H7 (cell line): ENCODE results near the gene THSD4. TPM values are rescaled to one million over a fixed set of nuclear protein-coding genes. Genes with fewer than 3 reads are reported as not detected.
"Not testable (repeated sequence)": the region's sequence is repeated elsewhere in the genome, so short reads cannot be mapped to it uniquely, and the experiment has no call there.

ENCODE experiments used
- DNase-seq: peaks from one replicate; pipeline ENCODE4 v3.0.0; 2012
- H3K27me3 ChIP-seq: 2 replicates; pipeline ENCODE4 v1.6.0; 2011; ENCODE audit warnings: mild to moderate bottlenecking, low read length; ENCODE audit not compliant: control insufficient read depth, insufficient read depth
- H3K36me3 ChIP-seq: replicated peaks from 2 replicates; pipeline ENCODE4 v1.5.1; 2011; ENCODE audit warnings: low read length; ENCODE audit not compliant: control insufficient read depth, insufficient read depth
- H3K4me3 ChIP-seq: 2 replicates; pipeline ENCODE4 v1.5.1; 2011; ENCODE audit warnings: low read depth, mild to moderate bottlenecking, control low read depth, low read length, moderate library complexity; ENCODE audit not compliant: insufficient read depth
- total RNA-seq: library from RNA; depleted of rRNA; stranded (reverse); fragments of >200 nt; shearing (Covaris generic); gene quantifications from 2 replicates; pipeline ENCODE4 v1.2.3, GENCODE V29; 2014

THSD4 gene
- total RNA-seq, 1 experiment from 2014 or later: 3.9 TPM

DNA sequence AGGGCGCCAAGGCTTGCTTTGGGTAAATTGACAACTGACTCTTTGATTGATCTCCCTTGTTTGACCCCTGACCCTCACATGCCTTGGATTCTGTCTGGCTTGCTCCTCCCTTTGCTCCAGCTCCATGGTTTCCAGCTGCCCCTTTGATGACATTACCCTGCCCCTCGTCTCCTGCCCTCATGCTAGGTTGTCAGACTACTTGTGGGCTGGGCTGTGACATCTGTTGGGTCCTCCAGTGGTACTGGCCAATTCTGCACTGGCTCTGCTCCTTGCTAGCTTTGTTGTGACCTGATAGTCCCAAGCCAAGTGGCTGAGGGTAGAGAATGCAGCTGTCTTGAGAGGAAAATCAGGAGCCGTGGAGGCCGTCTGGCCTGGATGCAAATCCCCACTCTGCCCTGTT lies 6.2 kb downstream of the THSD4 start:
- Histone ChIP-seq H3K4me3 (no peak overlapping the region), H3K27me3 (peaks cover 13% of the 10 kb centered on the region), H3K36me3 (no peaks in the 10 kb centered on the region)
- DNase-seq: peak; percentile 28

GRCh38 chr15:71124937-71125790 lies 9.9 kb downstream of the THSD4 start:
- H3K36me3 ChIP-seq: no peaks in the 10 kb centered on the region
- DNase-seq: peak; percentile 40
- H3K27me3 ChIP-seq: no peaks in the 10 kb centered on the region
- H3K4me3 ChIP-seq: no peak overlapping the region

DNA sequence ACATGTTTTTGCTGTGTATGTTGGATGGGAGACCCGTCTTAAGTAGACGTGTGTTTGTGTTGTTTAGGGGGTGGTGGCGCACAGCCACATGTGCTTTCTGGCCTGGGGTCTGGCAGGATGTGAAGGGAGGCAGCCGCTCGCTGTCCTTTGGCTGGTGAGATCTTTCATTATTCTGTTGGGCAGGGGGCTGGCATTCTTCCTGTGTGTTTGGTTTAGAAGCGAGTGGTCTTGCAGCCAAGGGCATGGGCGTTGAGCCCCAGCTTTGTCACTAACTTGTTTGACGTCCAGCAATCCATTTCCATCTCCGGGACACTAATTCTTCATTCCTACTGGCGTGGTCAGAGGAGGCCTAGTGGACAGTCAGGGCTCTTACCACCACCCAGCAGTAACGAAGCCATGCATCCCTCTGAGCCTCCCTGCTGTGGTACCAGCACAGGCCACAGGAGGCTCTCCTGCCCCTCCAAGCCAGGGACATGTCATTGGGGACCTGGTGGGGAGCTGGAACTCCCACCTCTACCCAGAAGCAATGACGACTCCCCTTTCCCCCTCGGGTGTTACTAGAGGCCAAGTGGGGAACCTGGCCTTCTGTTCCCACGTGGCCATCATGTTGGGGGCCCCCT lies 10.7 kb downstream of the THSD4 start:
- DNase-seq: peak; percentile 79
- Histone ChIP-seq H3K36me3 (no peaks in the 10 kb centered on the region), H3K4me3 (no peak overlapping the region)

GRCh38 chr15:71127083-71127482 lies 11.8 kb downstream of the THSD4 start:
- H3K36me3 ChIP-seq: no peaks in the 10 kb centered on the region
- DNase-seq: no peak
- no peaks in the 10 kb centered on the region for H3K27me3 ChIP-seq
- H3K4me3 ChIP-seq: no peak overlapping the region

More for the DNA sequence above, 10.7 kb downstream of the THSD4 start:
- no peaks in the 10 kb centered on the region for H3K27me3 ChIP-seq

DNA sequence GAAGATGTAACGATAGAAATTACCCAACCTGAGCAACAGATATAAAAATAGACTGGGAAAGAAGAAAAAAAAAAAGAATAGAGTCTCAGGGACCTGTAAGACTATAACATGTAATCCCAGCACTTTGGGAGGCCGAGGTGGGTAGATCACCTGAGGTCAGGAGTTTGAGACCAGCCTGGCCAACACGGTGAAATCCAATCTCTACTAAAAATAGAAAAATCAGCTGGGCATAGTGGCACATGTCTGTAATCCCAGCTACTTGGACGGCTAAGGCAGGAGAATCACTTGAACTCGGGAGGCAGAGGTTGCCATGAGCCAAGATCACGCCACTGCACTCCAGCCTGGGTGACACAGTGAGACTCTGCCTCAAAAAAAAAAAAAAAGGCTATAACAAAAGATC lies 12.9 kb downstream of the THSD4 start:
- not testable (repeated sequence) for H3K4me3 ChIP-seq, H3K36me3 ChIP-seq, H3K27me3 ChIP-seq, DNase-seq

DNA sequence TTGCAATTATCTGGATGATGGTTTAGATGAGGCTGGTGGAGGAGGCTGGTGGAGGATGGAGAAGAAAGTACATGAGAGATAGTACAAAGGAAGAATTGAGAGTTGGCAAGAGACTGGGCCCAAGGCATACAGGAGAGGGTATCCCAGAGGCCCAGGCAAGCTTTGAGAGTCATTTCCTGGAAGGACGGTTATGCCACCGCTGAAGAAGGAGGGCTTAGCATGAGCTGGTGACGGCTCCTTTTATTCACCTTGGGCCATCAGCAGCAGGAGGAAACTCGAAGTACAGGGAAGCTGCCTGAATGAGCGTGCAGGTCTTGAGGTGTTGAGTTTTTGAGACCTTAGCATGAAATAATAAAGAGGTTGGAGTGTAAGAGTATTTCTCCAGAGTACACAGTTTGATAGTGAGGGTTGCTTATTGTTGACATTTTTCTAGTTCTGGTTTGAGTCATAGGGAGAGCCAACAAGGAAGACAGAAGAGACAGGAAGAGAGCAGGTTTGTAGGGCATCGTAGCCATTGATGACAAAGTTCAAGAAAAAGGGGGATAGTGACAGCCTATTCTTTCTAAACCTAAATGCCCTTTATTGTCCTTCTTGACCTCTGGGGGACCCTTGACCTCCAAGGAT lies 13.8 kb downstream of the THSD4 start:
- DNase-seq: no peak
- no peaks in the 10 kb centered on the region for H3K27me3 ChIP-seq
- no peaks in the 10 kb centered on the region for H3K36me3 ChIP-seq
- H3K4me3 ChIP-seq: no peak overlapping the region

- Histone ChIP-seq H3K36me3 (no peaks in the 10 kb centered on the region), H3K4me3 (no peak overlapping the region), H3K27me3 (no peaks in the 10 kb centered on the region)
- DNase-seq: no peak
These were observed 14.4 kb downstream of the THSD4 start for GRCh38 chr15:71129669-71130068.

- Histone ChIP-seq H3K4me3 (no peak overlapping the region), H3K36me3 (no peaks in the 10 kb centered on the region), H3K27me3 (no peaks in the 10 kb centered on the region)
- DNase-seq: no peak
These were observed 16.5 kb downstream of the THSD4 start for GRCh38 chr15:71131601-71132362.

DNA sequence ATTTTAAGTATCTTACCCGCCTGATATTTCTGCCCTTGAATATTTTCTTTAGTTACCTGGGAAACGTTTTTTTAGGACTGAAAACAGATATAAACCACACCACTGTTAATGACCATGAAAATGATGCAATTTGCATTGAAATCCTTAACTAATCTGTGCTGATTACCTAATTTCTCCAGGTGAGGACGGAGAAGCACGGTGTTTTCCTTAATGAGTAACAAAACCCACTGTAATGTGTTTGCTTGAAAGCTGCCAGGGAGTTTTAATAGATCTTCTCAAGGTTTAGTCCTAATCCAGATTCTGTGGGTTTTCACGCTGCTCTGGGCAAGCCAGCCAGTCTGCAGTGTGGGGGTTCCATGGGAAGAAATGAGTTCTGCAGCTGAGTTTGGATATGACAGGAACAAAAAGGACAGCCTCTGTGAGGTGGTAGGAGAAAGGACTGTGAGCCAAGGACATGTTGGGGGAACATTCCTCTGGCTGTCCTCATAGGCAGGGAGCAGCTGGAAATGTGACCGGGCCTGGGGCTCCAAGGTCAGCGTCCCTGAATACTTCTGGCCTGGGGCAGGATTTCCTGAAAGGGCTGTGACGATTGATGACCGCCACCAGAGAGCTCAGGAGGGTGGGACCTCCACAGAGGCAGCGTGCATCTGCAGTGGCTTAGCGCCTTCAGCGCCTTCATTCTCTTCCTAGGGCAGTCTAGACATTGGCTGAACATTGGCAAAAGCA lies 18.6 kb downstream of the THSD4 start:
- Histone ChIP-seq H3K4me3 (no peak overlapping the region), H3K27me3 (no peaks in the 10 kb centered on the region), H3K36me3 (no peaks in the 10 kb centered on the region)
- no peak for DNase-seq

- DNase-seq: no peak
- Histone ChIP-seq H3K36me3 (no peaks in the 10 kb centered on the region), H3K27me3 (no peaks in the 10 kb centered on the region), H3K4me3 (no peak overlapping the region)
These were observed 21.0 kb downstream of the THSD4 start for GRCh38 chr15:71136159-71136783.

GRCh38 chr15:71136793-71137518 lies 21.7 kb downstream of the THSD4 start:
- H3K4me3 ChIP-seq: no peak overlapping the region
- no peaks in the 10 kb centered on the region for H3K27me3 ChIP-seq

GRCh38 chr15:71138473-71138872 lies 23.2 kb downstream of the THSD4 start:
- Histone ChIP-seq H3K4me3 (no peak overlapping the region), H3K27me3 (no peaks in the 10 kb centered on the region), H3K36me3 (no peaks in the 10 kb centered on the region)
- no peak for DNase-seq

More at GRCh38 chr15:71136793-71137518, 21.7 kb downstream of the THSD4 start:
- no peaks in the 10 kb centered on the region for H3K36me3 ChIP-seq
- no peak for DNase-seq

DNA sequence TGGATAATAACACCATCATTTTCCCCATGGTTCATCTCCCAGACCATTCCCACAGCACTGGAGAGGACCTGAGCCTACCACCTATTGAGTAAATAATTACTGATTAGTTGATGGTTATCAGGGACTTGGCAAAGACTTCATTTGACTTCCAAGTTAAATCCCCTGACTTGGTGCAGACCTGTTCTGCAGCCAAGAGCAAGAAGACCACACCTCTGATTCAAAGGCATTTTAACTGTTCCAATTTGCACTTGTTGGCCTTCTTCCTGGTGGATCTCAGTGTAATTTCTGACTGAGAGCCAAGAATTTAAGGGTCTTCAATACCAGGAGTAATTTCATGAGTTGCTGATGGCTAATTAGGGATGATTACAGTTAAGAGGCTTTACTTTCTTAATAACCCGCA lies 24.0 kb downstream of the THSD4 start:
- Histone ChIP-seq H3K4me3 (no peak overlapping the region), H3K27me3 (no peaks in the 10 kb centered on the region), H3K36me3 (no peaks in the 10 kb centered on the region)
- no peak for DNase-seq
